Endothelial cell of umbilical vein (primary cell): ENCODE data around the gene HOXB6. TPM values are rescaled to one million over a fixed set of nuclear protein-coding genes. Genes with fewer than 3 reads are reported as not detected.

Experiments used
- BruUV-seq: library from RNA; stranded (reverse); fragments of 400-500 nt; replicated peaks from 2 replicates; lab custom pipeline; 2021; lab: Mats Ljungman, UMichigan
- CTCF ChIA-PET: fragments of 300-600, 350-600 bp; sonication (Branson Sonifier 250); formaldehyde crosslinking; loops from one replicate; lab custom pipeline; 2021; ENCODE audit warnings: antibody characterized with exemption, inconsistent platforms; lab: Charles Lee
- POLR2A ChIA-PET: fragments of 300-600, 350-600 bp; sonication (Branson Sonifier 250); formaldehyde crosslinking; loops from one replicate; lab custom pipeline; 2021; ENCODE audit warnings: antibody characterized with exemption, inconsistent platforms; lab: Charles Lee
- DNase-seq: peaks from one replicate; pipeline ENCODE4 v3.0.0-alpha.2; 2011; ENCODE audit warnings: low read depth, low spot score
- FAIRE-seq: peaks from 2 replicates; lab custom pipeline; 2011; peaks lifted over from hg19 to GRCh38; lab: Jason Lieb, UNC
- H2AFZ ChIP-seq: 2 replicates; pipeline ENCODE4 v1.6.0; 2012; ENCODE audit warnings: low read depth, low read length, control low read depth, inconsistent platforms
- H3K27ac ChIP-seq: 2 replicates; pipeline ENCODE4 v1.5.1; 2011; ENCODE audit warnings: low read depth, mild to moderate bottlenecking, control low read depth, low read length, moderate library complexity; ENCODE audit not compliant: insufficient read depth
- H3K27me3 ChIP-seq, 2 experiments: 2 replicates each; pipeline versions ENCODE4 v1.6.0 to v1.6.1; 2011; ENCODE audit warnings: low read length in 2 of 2, mixed read lengths in 1 of 2; ENCODE audit not compliant: control insufficient read depth in 2 of 2, insufficient read depth in 2 of 2
- H3K36me3 ChIP-seq, 2 experiments: 2 replicates in 1 of 2; 3 replicates in 1 of 2; pipeline ENCODE4 v1.5.1; 2011; ENCODE audit warnings: low read length in 2 of 2, mild to moderate bottlenecking in 1 of 2, moderate library complexity in 1 of 2; ENCODE audit not compliant: control insufficient read depth in 2 of 2, insufficient read depth in 2 of 2; ENCODE audit errors: extremely low read depth in 1 of 2
- H3K4me1 ChIP-seq: 3 replicates; pipeline ENCODE4 v1.5.1; 2011; ENCODE audit warnings: mild to moderate bottlenecking, low read length; ENCODE audit not compliant: control insufficient read depth, insufficient read depth; ENCODE audit errors: extremely low read depth
- H3K4me2 ChIP-seq: 2 replicates; pipeline ENCODE4 v1.6.1; 2011; ENCODE audit warnings: low read length, control low read depth, mixed read lengths; ENCODE audit not compliant: insufficient read depth
- H3K4me3 ChIP-seq, 3 experiments: fragments of 200-600 bp in 1 of 3; sonication (generic), shearing (Covaris generic) in 1 of 3; replicated peaks in 1 of 3; 2 replicates each; pipeline ENCODE4 v1.5.1; 2011 to 2016; ENCODE audit warnings: control low read depth in 3 of 3, low read length in 3 of 3, mild to moderate bottlenecking in 2 of 3, inconsistent platforms in 1 of 3, low read depth in 1 of 3, moderate library complexity in 1 of 3; ENCODE audit not compliant: insufficient read depth in 1 of 3
- H3K79me2 ChIP-seq: 2 replicates; pipeline ENCODE4 v1.6.0; 2012; ENCODE audit warnings: low read length, inconsistent platforms; ENCODE audit not compliant: control insufficient read depth, insufficient read depth
- H3K9ac ChIP-seq: replicated peaks from 2 replicates; pipeline ENCODE3; 2011; ENCODE audit warnings: low read length, control low read depth; ENCODE audit not compliant: insufficient read depth; ENCODE audit errors: extremely low read depth
- H3K9me1 ChIP-seq: replicated peaks from 3 replicates; pipeline ENCODE4 v1.6.0; 2011; ENCODE audit warnings: mild to moderate bottlenecking, low read length; ENCODE audit not compliant: control insufficient read depth, insufficient read depth; ENCODE audit errors: extremely low read depth
- H3K9me3 ChIP-seq: replicated peaks from 2 replicates; pipeline ENCODE4 v1.5.1; 2012; ENCODE audit warnings: low read length, inconsistent platforms; ENCODE audit not compliant: control insufficient read depth, insufficient read depth
- H4K20me1 ChIP-seq: replicated peaks from 2 replicates; pipeline ENCODE3; 2011; ENCODE audit warnings: mild to moderate bottlenecking, low read length; ENCODE audit not compliant: control insufficient read depth, insufficient read depth; ENCODE audit errors: extremely low read depth
- CTCF ChIP-seq, 2 donors: IDR thresholded peaks; 1 replicate in 1 of 2; 2 replicates in 1 of 2; pipeline ENCODE4 v1.5.1; 2011; ENCODE audit warnings: low read length in 2 of 2, mild to moderate bottlenecking in 2 of 2, moderate library complexity in 2 of 2, control low read depth in 1 of 2, inconsistent platforms in 1 of 2, low read depth in 1 of 2; ENCODE audit not compliant: insufficient read depth in 1 of 2; ENCODE audit errors: extremely low read depth in 1 of 2
- EZH2 ChIP-seq: IDR thresholded peaks from 2 replicates; pipeline ENCODE4 v1.6.1; 2012; ENCODE audit warnings: borderline replicate concordance, low read depth, mild to moderate bottlenecking, moderate library complexity, low read length, inconsistent platforms; ENCODE audit not compliant: severe bottlenecking
- FOS ChIP-seq: IDR thresholded peaks from 2 replicates; pipeline ENCODE4 v1.6.1; 2011; ENCODE audit warnings: mild to moderate bottlenecking, low read length, moderate library complexity, borderline replicate concordance; ENCODE audit not compliant: insufficient read depth
- GATA2 ChIP-seq: IDR thresholded peaks from 2 replicates; pipeline ENCODE4 v1.7.0; 2011; ENCODE audit warnings: low read depth, mild to moderate bottlenecking, moderate library complexity, mixed read lengths, low read length; ENCODE audit not compliant: insufficient read length, insufficient read depth
- JUN ChIP-seq: IDR thresholded peaks from 2 replicates; pipeline ENCODE4 v1.6.1; 2011; ENCODE audit warnings: borderline replicate concordance, low read depth; ENCODE audit not compliant: insufficient read length, insufficient read depth
- MYC ChIP-seq: IDR thresholded peaks from one replicate; pipeline ENCODE4 v1.6.1; 2011; ENCODE audit warnings: mild to moderate bottlenecking, low read depth, low read length
- POLR2A ChIP-seq: IDR thresholded peaks from 2 replicates; pipeline ENCODE4 v1.6.1; 2012; ENCODE audit warnings: low read depth, mild to moderate bottlenecking, control low read depth, low read length
- POLR2AphosphoS5 ChIP-seq: IDR thresholded peaks from 2 replicates; pipeline ENCODE4 v1.6.1; 2012; ENCODE audit warnings: low read depth, mild to moderate bottlenecking, control low read depth, low read length, moderate library complexity; ENCODE audit not compliant: insufficient read depth
- dilution Hi-C: fragments of 300-500 bp; cut with MboI; formaldehyde crosslinking; loops from one replicate; pipeline ENCODE4 v1.15.0; 2019; ENCODE audit warnings: low sequenced_read_pairs; ENCODE audit not compliant: extremely low pct_ligation_motif_present
- intact Hi-C: fragments of 100-400 bp; cut with micrococcal nuclease; formaldehyde crosslinking; loops from one replicate; pipeline ENCODE4 v1.10.0; 2022
- polyA plus RNA-seq, 4 experiments: library from polyadenylated mRNA; depleted of rRNA in 3 of 4; stranded (reverse) in 3 of 4; unstranded in 1 of 4; fragments of >200 nt; gene quantifications; 2 replicates each; pipeline versions ENCODE4 v1.2.1 to v1.2.3, GENCODE V29; 2011 to 2012; ENCODE audit warnings: missing spikeins in 1 of 4
- total RNA-seq: library from RNA; stranded (reverse); gene quantifications from 2 replicates; pipeline ENCODE4 v1.2.3, GENCODE V29; 2021
- TF ChIP-seq, protein P1 (sequence below): IDR thresholded peaks from 2 replicates; pipeline ENCODE4 v1.6.1; 2011; ENCODE audit not compliant: insufficient read depth, insufficient read length

The HOXB6 gene
- total and polyA plus RNA-seq, 2 donors (not counting 3 experiments of a cell fraction or from before 2014, with no cell fraction given) = 8.8 to 24.0 TPM

GRCh38 chr17:48582750-48583069 is 22.1 kb downstream of the HOXB6 start:
- peaks cover 61% of the 10 kb centered on the region for H3K4me1 ChIP-seq
- H3K4me3 ChIP-seq = peak overlapping the region in 1 of 3 experiments; percentile 67
- no peak overlapping the region for H2AFZ ChIP-seq
- peak overlapping the region; percentile 55 for H3K9ac ChIP-seq
- ChIA-PET POLR2A (interaction anchor here (1.3 kb wide), 1 partner anchor 27 kb away, joined by 3 read pairs; no protein-coding TSS in a partner anchor), CTCF (interaction anchor here (1.0 to 2.3 kb wide), 3 partner anchors 13 to 231 kb away, joined by 4 to 11 read pairs (median 5); no protein-coding TSS in a partner anchor)
- FAIRE-seq (no peak), DNase-seq (no peak)
- H3K9me3 ChIP-seq = no peaks in the 10 kb centered on the region
- no peaks in the 10 kb centered on the region for H3K9me1 ChIP-seq
- H3K4me2 ChIP-seq = peak overlapping the region; percentile 89
- TF ChIP-seq FOS (no peak), CTCF (IDR thresholded peaks at IDR 0.05; ENCODE audit: extremely low read depth in 1 of 2, insufficient read depth in 1 of 2, low read depth in 1 of 2, low read length in 2 of 2) (no peak), GATA2 (no peak), POLR2A (no peak), EZH2 (no peak), MYC (no peak), POLR2AphosphoS5 (no peak), JUN (no peak)
- TF ChIP-seq, protein P1, sequence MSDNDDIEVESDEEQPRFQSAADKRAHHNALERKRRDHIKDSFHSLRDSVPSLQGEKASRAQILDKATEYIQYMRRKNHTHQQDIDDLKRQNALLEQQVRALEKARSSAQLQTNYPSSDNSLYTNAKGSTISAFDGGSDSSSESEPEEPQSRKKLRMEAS = no peak
- no peaks in the 10 kb centered on the region for H3K27me3 ChIP-seq
- no TSS peak for BruUV-seq
- intact Hi-C loops (no loop called here), dilution Hi-C loops (no loop called here)
- peaks cover 79% of the 10 kb centered on the region for H3K79me2 ChIP-seq
- no peaks in the 10 kb centered on the region for H3K36me3 ChIP-seq
- peak overlapping the region; percentile 71 for H3K27ac ChIP-seq
- no peaks in the 10 kb centered on the region for H4K20me1 ChIP-seq
